GM19238 (cell line): ENCODE results near the gene FAM90A1.
"Not testable (repeated sequence)": the region's sequence is repeated elsewhere in the genome, so short reads cannot be mapped to it uniquely, and the experiment has no call there.

Experiments
- DNase-seq: peaks from one replicate; pipeline ENCODE4 v3.0.0; 2011; ENCODE audit warnings: low spot score; ENCODE audit not compliant: insufficient read length

The FAM90A1 gene, protein sequence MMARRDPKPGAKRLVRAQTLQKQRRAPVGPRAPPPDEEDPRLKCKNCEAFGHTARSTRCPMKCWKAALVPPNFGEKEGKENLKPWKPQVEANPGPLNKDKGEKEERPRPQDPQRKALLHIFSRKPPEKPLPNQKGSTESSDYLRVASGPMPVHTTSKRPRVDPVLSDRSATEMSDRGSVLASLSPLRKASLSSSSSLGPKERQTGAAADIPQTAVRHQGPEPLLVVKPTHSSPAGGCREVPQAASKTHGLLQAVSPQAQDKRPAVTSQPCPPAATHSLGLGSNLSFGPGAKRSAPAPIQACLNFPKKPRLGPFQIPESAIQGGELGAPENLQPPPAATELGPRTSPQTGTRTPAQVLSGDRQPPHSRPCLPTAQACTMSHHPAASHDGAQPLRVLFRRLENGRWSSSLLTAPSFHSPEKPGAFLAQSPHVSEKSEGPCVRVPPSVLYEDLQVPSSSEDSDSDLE

GRCh38 chr12:8226992-8227731 lies at the start of gene FAM90A1:
Gene FAM90A1, minus strand, starts transcription at chr12:8227618. Its CDS starts 2,786 bp downstream, at chr12:8224832.
- not testable (repeated sequence) for DNase-seq

DNA sequence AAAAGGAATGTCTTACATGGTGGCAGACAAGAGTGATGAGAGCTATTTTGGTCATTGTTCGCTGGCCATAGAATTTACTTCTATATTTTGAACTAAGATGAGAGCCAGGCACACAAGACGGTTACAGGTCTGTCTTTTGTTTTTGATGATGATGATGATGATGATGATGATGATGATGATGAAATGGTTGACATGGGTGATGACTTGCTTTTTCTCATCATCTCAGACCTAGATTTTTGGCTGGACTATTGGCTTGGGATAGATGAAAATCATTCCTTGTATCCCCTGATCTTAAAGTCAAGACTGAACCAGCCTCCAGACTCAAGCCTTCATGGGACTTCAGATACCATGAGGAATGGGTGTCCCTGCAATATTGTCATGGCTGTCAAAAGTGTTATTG lies 49.0 kb upstream of the FAM90A1 start:
- DNase-seq, result not testable (repeated sequence)

DNA sequence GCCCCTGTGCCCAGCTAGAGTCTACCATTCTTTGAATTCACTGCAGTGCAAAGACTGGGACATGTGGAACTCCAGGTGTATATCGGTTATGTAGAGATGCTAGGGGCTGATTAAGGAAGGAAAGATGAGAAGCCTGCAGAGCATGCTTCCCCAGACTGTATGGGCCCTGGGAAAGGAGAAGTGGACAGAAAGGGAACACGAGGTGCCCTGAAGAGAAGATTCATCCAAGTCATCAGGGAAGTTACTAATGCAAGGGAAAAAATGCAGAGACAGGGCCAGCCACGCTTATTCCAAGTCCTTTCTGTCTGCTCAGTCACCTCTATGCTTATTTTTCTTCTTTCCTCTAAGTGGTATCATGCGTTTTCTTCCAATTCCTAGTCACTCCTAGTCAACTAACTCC lies 39.3 kb upstream of the FAM90A1 start:
- DNase-seq, result not testable (repeated sequence)

DNA sequence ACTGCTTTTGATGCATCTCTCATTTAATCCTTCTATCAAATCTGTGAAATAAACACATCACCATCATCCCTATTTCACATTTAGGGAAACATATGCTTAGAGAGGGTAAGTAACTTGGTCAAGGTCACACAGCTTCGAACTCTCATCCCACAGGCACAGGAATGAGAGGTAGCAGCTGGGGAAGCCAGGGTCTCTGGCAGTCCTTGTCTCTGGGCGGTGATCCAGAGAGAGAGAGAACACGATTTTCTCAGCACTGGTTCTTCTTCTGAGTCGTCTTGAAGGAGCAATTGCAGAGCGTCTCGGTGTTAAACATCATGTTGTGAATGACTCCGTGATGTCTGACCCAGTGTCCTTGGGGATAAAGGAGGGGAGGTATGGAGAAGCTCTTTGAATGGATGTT lies 36.8 kb upstream of the FAM90A1 start:
- DNase-seq, result not testable (repeated sequence)

GRCh38 chr12:8261111-8261554 lies 33.7 kb upstream of the FAM90A1 start:
- not testable (repeated sequence) for DNase-seq

DNA sequence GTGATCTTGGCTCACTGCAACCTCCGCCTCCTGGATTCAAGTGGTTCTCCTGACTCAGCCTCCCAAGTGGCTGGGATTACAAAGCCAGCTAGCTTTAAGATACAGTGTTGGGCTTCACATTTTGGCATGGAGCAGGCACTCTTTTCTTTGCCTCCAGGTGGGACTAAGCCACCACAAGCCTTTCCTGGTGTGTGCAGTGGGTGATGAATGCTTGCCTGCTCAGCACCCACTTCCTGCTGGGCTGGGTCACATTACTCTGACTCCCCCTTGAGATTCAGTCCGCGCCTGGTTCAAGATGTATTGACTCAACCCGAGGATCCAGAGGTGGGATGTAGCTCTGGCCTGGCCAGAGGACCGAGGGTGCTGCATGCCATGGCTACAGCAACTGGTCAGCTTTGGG lies 28.9 kb upstream of the FAM90A1 start:
- not testable (repeated sequence) for DNase-seq

GRCh38 chr12:8254705-8255104 lies 27.3 kb upstream of the FAM90A1 start:
- not testable (repeated sequence) for DNase-seq

GRCh38 chr12:8252056-8252818 lies 24.8 kb upstream of the FAM90A1 start:
- DNase-seq, result not testable (repeated sequence)

- not testable (repeated sequence) for DNase-seq
These were observed 24.2 kb upstream of the FAM90A1 start for GRCh38 chr12:8251616-8252015.

DNA sequence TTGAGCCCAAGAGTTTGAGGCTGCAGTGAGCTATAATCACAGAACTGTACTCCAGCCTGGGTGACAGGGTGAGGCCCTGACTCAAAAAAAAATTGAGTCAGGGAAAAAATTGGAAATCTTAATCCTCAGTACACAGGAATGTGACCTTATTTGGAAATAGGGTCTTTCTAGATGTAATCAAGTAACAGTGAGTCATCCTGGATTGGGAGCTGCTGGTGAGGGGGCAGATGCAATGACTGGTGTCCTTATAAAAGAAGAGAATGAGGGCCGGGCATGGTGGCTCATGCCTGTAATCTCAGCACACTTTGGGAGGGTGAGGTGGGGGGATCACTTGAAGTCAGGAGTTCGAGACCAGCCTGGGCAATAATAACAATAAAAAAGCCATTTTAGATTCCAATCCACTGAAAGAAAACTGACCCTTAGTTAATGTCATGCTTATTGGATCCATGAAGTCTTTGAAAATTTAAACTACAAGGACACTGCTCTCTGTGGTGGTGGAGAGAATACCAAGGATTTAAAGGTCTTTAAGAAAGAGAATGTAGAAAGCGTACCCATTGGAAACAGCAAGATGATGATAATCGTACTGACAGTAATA lies 19.6 kb upstream of the FAM90A1 start:
- not testable (repeated sequence) for DNase-seq

- DNase-seq, result not testable (repeated sequence)
These were observed 16.3 kb upstream of the FAM90A1 start for GRCh38 chr12:8243682-8244161.

DNA sequence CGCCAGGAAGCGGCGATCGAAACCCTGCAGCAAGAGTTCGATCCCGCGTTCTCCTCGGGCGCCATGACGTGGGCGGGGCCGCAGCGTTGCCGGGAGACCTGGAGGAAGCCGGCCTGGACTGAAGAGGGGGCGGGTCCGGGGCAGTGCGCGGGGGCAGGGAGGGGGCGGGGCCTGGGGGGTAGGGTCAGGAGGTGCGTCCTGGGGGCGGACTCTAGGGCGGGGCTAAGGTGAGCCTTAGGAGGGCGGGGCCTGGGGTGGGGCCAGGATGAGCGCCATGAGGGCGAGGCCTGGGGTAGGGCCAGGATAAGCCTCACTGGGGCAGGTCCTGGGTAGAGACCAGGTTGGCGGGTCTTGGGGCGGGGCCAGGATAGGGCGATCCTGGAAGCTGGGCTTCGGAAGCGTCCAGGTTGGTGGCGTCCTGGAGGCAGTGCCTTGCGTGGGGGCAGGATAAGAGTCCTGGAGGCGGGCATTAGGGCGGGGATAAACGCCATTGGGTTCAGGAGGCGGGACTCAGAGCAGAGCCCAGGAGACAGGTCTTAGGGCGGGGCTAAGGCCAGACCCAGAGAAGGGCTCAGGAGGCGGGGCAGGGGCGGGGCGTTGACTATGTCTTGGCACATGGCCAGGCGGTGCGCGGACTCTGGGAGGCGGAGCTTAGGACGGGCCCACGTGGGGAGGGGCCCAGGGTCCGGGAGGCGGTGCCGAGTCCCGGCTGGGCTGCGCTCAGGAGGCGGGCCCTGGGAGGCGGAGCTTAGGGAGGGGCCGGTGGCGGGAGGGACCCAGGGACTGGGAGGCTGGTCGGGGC lies 15.7 kb upstream of the FAM90A1 start:
- DNase-seq, result peak; percentile 71

- DNase-seq, result not testable (repeated sequence)
These were observed 15.1 kb upstream of the FAM90A1 start for GRCh38 chr12:8242622-8242879.

GRCh38 chr12:8241917-8242621 lies 14.7 kb upstream of the FAM90A1 start:
- not testable (repeated sequence) for DNase-seq

DNA sequence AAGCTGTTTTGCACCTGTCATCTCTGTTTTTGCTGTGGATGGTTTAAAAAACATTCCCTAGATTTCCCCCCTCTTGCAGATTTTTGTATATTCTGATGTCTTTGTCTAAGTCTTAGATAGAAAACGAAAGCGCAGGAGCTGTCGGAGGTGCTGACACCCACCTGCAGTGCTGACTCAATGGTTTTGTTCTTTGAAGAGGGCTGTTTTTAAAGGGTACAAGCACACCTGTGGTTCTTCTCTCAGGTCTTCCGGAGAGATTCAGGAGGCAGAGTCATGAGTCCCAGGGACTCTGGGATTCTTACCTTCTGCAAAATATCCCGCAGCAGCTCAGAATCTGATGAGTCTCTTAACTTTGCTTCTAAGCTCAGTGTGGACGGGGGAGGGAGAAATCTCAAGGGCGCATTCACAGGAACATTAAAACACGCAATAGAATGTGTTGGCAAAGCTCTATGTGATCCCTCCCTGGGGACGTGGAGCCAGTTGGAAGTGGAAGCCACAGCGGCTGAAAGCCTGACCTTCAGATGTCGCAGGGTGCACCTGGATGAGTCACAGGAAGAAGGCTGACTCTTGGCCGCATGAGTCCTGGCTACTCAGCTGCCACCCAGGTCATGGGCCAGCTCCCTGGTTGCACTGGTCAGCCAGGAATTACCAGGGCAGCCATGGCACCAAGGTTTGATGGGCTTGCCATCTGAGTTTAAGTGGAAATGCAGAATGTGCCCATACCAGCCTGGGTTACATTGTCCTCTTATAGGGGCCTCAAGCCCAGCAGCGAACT lies 13.1 kb upstream of the FAM90A1 start:
- not testable (repeated sequence) for DNase-seq

- DNase-seq, result not testable (repeated sequence)
These were observed 9.6 kb upstream of the FAM90A1 start for GRCh38 chr12:8237031-8237430.

DNA sequence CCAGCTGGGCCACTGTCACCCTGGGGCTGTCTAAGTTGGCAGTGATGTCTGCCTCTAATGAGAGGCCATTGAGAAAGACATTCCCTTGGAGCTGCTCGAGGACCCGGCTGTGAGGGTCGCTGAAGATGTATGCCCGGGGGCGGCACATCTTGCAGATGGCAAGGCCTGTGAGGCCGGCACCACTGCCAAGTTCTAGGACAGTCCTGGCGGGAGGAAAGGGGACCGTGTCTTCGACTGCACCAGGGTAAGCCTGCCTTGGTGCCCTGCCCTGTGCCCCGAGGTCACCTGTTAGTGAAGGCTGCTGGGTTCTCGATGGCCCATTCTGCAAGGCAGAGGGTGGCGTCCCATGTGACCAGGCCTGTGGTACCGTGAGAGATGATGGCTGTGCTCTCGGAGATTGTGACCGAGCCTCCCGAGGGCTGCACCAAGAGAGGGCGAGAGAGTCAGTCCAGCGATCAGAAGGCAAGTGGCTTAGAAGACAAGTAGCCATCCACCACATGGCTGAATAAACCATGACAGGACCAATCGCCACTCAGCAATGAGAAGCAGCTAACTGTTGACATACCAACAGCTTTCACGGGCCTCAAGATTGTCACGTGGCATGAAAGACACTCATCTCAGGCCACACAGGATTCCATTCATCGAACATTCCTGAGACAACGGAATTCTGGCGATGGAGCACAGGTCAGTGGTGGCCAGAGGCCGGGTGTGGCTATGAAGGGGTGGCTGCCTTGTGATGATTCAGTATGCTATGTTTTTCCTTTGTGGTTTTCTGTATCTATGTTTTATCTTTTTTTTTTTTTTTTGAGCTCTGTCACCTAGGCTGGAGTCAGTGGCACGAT lies 8.1 kb upstream of the FAM90A1 start:
- DNase-seq, result not testable (repeated sequence)

DNA sequence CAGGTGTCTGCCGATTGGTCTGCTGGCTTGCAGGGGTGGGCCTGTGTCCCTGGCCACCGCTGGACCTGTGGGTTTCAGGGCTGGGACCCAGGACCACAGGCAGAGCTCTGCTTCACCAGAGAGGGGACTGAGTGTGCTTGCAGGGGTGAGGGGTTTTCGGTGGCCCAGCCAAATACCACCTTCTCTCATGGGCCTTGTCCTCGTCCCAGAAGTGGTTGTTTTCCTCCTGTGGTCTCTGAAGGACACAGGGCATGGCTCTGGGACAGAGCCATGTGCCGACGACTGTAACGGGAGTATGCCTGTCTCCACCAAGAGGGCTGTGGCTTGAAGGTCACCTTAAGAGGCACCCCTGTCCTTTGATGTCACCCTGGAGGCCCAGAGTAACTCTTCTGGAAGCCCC lies 7.3 kb upstream of the FAM90A1 start:
- not testable (repeated sequence) for DNase-seq
